Stimulated activated naive B cell treated with anti-CD40 and anti-IgM and Interleukin-4, amounts not matched to agents 10 μg/mL and 1 μg/mL and 100 μg/mL, for 72 hours (primary cell): ENCODE data around the gene BIRC6.
A peak's percentile ranks its signal among the peaks of the same experiment; 100 is the strongest.
"Not testable (repeated sequence)": the region's sequence is repeated elsewhere in the genome, so short reads cannot be mapped to it uniquely, and the experiment has no call there.

ENCODE experiments used
- ATAC-seq, 2 donors: fragments of 150-1000 bp; cut with Tn5 transposase; replicated peaks; 2 replicates each; pipeline ENCODE4 v1.10.0; 2021; ENCODE audit warnings: moderate library complexity in 1 of 2
- DNase-seq: peaks from one replicate; pipeline ENCODE4 v3.0.0; 2021
- H3K27ac Mint-ChIP-seq: one replicate; pipeline ENCODE4 v1.8.0; 2022; ENCODE audit warnings: mild to moderate bottlenecking, mixed read lengths
- H3K27me3 Mint-ChIP-seq, 2 donors: one replicate each; pipeline ENCODE4 v1.8.0; 2022; ENCODE audit warnings: mixed read lengths in 2 of 2
- H3K36me3 Mint-ChIP-seq, 2 donors: one replicate each; pipeline ENCODE4 v1.8.0; 2022; ENCODE audit warnings: mixed read lengths in 2 of 2, mild to moderate bottlenecking in 1 of 2
- H3K4me1 Mint-ChIP-seq, 2 donors: one replicate each; pipeline ENCODE4 v1.8.0; 2022; ENCODE audit warnings: mixed read lengths in 2 of 2, mild to moderate bottlenecking in 1 of 2
- H3K4me3 Mint-ChIP-seq, 2 donors: one replicate each; pipeline ENCODE4 v1.8.0; 2022; ENCODE audit warnings: mild to moderate bottlenecking in 2 of 2, mixed read lengths in 2 of 2, moderate library complexity in 1 of 2
- H3K9me3 Mint-ChIP-seq, 2 donors: one replicate each; pipeline ENCODE4 v1.8.0; 2022; ENCODE audit warnings: mixed read lengths in 2 of 2, mild to moderate bottlenecking in 1 of 2

Gene BIRC6

GRCh38 chr2:32364290-32364689, 7.5 kb downstream of the BIRC6 start:
- H3K4me3 Mint-ChIP-seq: peak overlapping the region in 1 of 2 donors; percentile 43
- peaks cover 19 to 52% of the 10 kb centered on the region in 2 donors for H3K36me3 Mint-ChIP-seq
- ATAC-seq: not testable (repeated sequence)

GRCh38 chr2:32365679-32366078, 8.9 kb downstream of the BIRC6 start:
- H3K4me3 Mint-ChIP-seq, H3K27ac Mint-ChIP-seq, ATAC-seq, DNase-seq, H3K27me3 Mint-ChIP-seq, H3K9me3 Mint-ChIP-seq: not testable (repeated sequence)
- Mint-ChIP-seq H3K4me1 (peaks cover 36 to 79% of the 10 kb centered on the region in 2 donors), H3K36me3 (peaks cover 13 to 40% of the 10 kb centered on the region in 2 donors)

More at GRCh38 chr2:32364290-32364689, 7.5 kb downstream of the BIRC6 start:
- not testable (repeated sequence) for H3K9me3 Mint-ChIP-seq, DNase-seq, H3K27ac Mint-ChIP-seq, H3K27me3 Mint-ChIP-seq
- peaks cover 43 to 81% of the 10 kb centered on the region in 2 donors for H3K4me1 Mint-ChIP-seq

- Mint-ChIP-seq H3K36me3 (peaks cover 11 to 37% of the 10 kb centered on the region in 2 donors), H3K27ac (peak overlapping the region; percentile 14), H3K4me1 (peaks cover 33 to 77% of the 10 kb centered on the region in 2 donors), H3K27me3 (no peaks in the 10 kb centered on the region), H3K4me3 (no peak overlapping the region), H3K9me3 (peaks cover 2 to 3% of the 10 kb centered on the region in 2 donors)
- DNase-seq (no peak), ATAC-seq (no peak)
Measured at GRCh38 chr2:32366595-32366994, 9.8 kb downstream of the BIRC6 start.

GRCh38 chr2:32369222-32369621, 12.4 kb downstream of the BIRC6 start:
- Mint-ChIP-seq H3K9me3 (no peaks in the 10 kb centered on the region), H3K27me3 (no peaks in the 10 kb centered on the region), H3K27ac (no peak overlapping the region), H3K36me3 (peaks cover 15 to 38% of the 10 kb centered on the region in 2 donors), H3K4me3 (no peak overlapping the region), H3K4me1 (peaks cover 32 to 77% of the 10 kb centered on the region in 2 donors)
- DNase-seq (no peak), ATAC-seq (no peak)

- not testable (repeated sequence) for DNase-seq, H3K27ac Mint-ChIP-seq, H3K27me3 Mint-ChIP-seq, H3K4me3 Mint-ChIP-seq, ATAC-seq, H3K9me3 Mint-ChIP-seq
- Mint-ChIP-seq H3K4me1 (peaks cover 34 to 76% of the 10 kb centered on the region in 2 donors), H3K36me3 (peaks cover 15 to 37% of the 10 kb centered on the region in 2 donors)
Measured at GRCh38 chr2:32370942-32371341, 14.1 kb downstream of the BIRC6 start.

GRCh38 chr2:32372519-32373182, 15.8 kb downstream of the BIRC6 start:
- no peak for ATAC-seq
- peaks cover 12 to 32% of the 10 kb centered on the region in 2 donors for H3K36me3 Mint-ChIP-seq

GRCh38 chr2:32375228-32375892, 18.5 kb downstream of the BIRC6 start:
- H3K27ac Mint-ChIP-seq: peak overlapping the region; percentile 25
- ATAC-seq (no peak), DNase-seq (no peak)
- no peaks in the 10 kb centered on the region for H3K27me3 Mint-ChIP-seq
- peaks cover 22 to 35% of the 10 kb centered on the region in 2 donors for H3K4me1 Mint-ChIP-seq
- H3K36me3 Mint-ChIP-seq: peaks cover 12 to 28% of the 10 kb centered on the region in 2 donors
- H3K9me3 Mint-ChIP-seq: no peaks in the 10 kb centered on the region
- H3K4me3 Mint-ChIP-seq: no peak overlapping the region

More at GRCh38 chr2:32372519-32373182, 15.8 kb downstream of the BIRC6 start:
- H3K27ac Mint-ChIP-seq: peak overlapping the region; percentile 17
- peaks cover 27 to 59% of the 10 kb centered on the region in 2 donors for H3K4me1 Mint-ChIP-seq
- H3K9me3 Mint-ChIP-seq: no peaks in the 10 kb centered on the region
- DNase-seq: no peak
- no peak overlapping the region for H3K4me3 Mint-ChIP-seq
- H3K27me3 Mint-ChIP-seq: no peaks in the 10 kb centered on the region

GRCh38 chr2:32376756-32377155, 19.9 kb downstream of the BIRC6 start:
- DNase-seq: no peak
- Mint-ChIP-seq H3K27me3 (no peaks in the 10 kb centered on the region), H3K27ac (no peak overlapping the region), H3K4me3 (no peak overlapping the region), H3K4me1 (peaks cover 21 to 29% of the 10 kb centered on the region in 2 donors), H3K9me3 (no peaks in the 10 kb centered on the region), H3K36me3 (peaks cover 13 to 28% of the 10 kb centered on the region in 2 donors)
- no peak for ATAC-seq

GRCh38 chr2:32377928-32378327, 21.1 kb downstream of the BIRC6 start:
- peaks cover 15 to 26% of the 10 kb centered on the region in 2 donors for H3K36me3 Mint-ChIP-seq
- no peaks in the 10 kb centered on the region for H3K27me3 Mint-ChIP-seq
- DNase-seq: no peak
- H3K27ac Mint-ChIP-seq: no peak overlapping the region
- ATAC-seq: no peak
- H3K9me3 Mint-ChIP-seq: no peaks in the 10 kb centered on the region
- H3K4me3 Mint-ChIP-seq: no peak overlapping the region
- H3K4me1 Mint-ChIP-seq: peaks cover 17 to 18% of the 10 kb centered on the region in 2 donors

- H3K27me3 Mint-ChIP-seq: no peaks in the 10 kb centered on the region
- H3K27ac Mint-ChIP-seq: no peak overlapping the region
- ATAC-seq (no peak), DNase-seq (no peak)
- H3K9me3 Mint-ChIP-seq: no peaks in the 10 kb centered on the region
- H3K36me3 Mint-ChIP-seq: peaks cover 12 to 21% of the 10 kb centered on the region in 2 donors
- H3K4me3 Mint-ChIP-seq: no peak overlapping the region
- peaks cover 13 to 16% of the 10 kb centered on the region in 2 donors for H3K4me1 Mint-ChIP-seq
Measured at GRCh38 chr2:32379352-32379751, 22.5 kb downstream of the BIRC6 start.

GRCh38 chr2:32383858-32384257, 27.0 kb downstream of the BIRC6 start:
- Mint-ChIP-seq H3K4me1 (peaks cover 11% of the 10 kb centered on the region in 2 donors), H3K27ac (no peak overlapping the region), H3K27me3 (no peaks in the 10 kb centered on the region), H3K4me3 (no peak overlapping the region), H3K36me3 (peaks cover 25 to 31% of the 10 kb centered on the region in 2 donors), H3K9me3 (no peaks in the 10 kb centered on the region)
- DNase-seq: no peak
- no peak for ATAC-seq

GRCh38 chr2:32384529-32384928, 27.7 kb downstream of the BIRC6 start:
- Mint-ChIP-seq H3K9me3 (no peaks in the 10 kb centered on the region), H3K36me3 (peaks cover 25 to 31% of the 10 kb centered on the region in 2 donors), H3K4me1 (peaks cover 11% of the 10 kb centered on the region in 2 donors), H3K4me3 (no peak overlapping the region), H3K27me3 (no peaks in the 10 kb centered on the region), H3K27ac (no peak overlapping the region)
- no peak for ATAC-seq
- no peak for DNase-seq

GRCh38 chr2:32386739-32387138, 29.9 kb downstream of the BIRC6 start:
- DNase-seq (no peak), ATAC-seq (no peak)
- Mint-ChIP-seq H3K4me3 (no peak overlapping the region), H3K36me3 (peaks cover 29 to 30% of the 10 kb centered on the region in 2 donors), H3K27me3 (no peaks in the 10 kb centered on the region), H3K4me1 (peaks cover 11% of the 10 kb centered on the region in 2 donors), H3K9me3 (no peaks in the 10 kb centered on the region), H3K27ac (no peak overlapping the region)

- Mint-ChIP-seq H3K27ac (no peak overlapping the region), H3K4me3 (no peak overlapping the region), H3K36me3 (peaks cover 24 to 44% of the 10 kb centered on the region in 2 donors), H3K9me3 (no peaks in the 10 kb centered on the region), H3K27me3 (no peaks in the 10 kb centered on the region), H3K4me1 (peaks cover 5 to 20% of the 10 kb centered on the region in 2 donors)
- ATAC-seq (no peak), DNase-seq (no peak)
Measured at GRCh38 chr2:32399221-32399620, 42.4 kb downstream of the BIRC6 start.

GRCh38 chr2:32402091-32402490, 45.3 kb downstream of the BIRC6 start:
- H3K36me3 Mint-ChIP-seq: peaks cover 14 to 25% of the 10 kb centered on the region in 2 donors
- no peak for DNase-seq
- H3K4me3 Mint-ChIP-seq: peak overlapping the region; percentile 51 to 54
- H3K9me3 Mint-ChIP-seq: no peaks in the 10 kb centered on the region
- ATAC-seq: peak; percentile 68 to 72
- peaks cover 5 to 20% of the 10 kb centered on the region in 2 donors for H3K4me1 Mint-ChIP-seq
- H3K27me3 Mint-ChIP-seq: no peaks in the 10 kb centered on the region
- H3K27ac Mint-ChIP-seq: peak overlapping the region; percentile 81
